Endothelial cell of umbilical vein (primary cell): ENCODE measurements around the gene IGF2R. TPM values are rescaled to one million over a fixed set of nuclear protein-coding genes. Genes with fewer than 3 reads are reported as not detected.

Experiments
- BruUV-seq: library from RNA; stranded (reverse); fragments of 400-500 nt; replicated peaks from 2 replicates; lab custom pipeline; 2021; lab: Mats Ljungman, UMichigan
- CTCF ChIA-PET: fragments of 300-600, 350-600 bp; sonication (Branson Sonifier 250); formaldehyde crosslinking; loops from one replicate; lab custom pipeline; 2021; ENCODE audit warnings: antibody characterized with exemption, inconsistent platforms; lab: Charles Lee
- POLR2A ChIA-PET: fragments of 300-600, 350-600 bp; sonication (Branson Sonifier 250); formaldehyde crosslinking; loops from one replicate; lab custom pipeline; 2021; ENCODE audit warnings: antibody characterized with exemption, inconsistent platforms; lab: Charles Lee
- DNase-seq: peaks from one replicate; pipeline ENCODE4 v3.0.0-alpha.2; 2011; ENCODE audit warnings: low read depth, low spot score
- FAIRE-seq: peaks from 2 replicates; lab custom pipeline; 2011; peaks lifted over from hg19 to GRCh38; lab: Jason Lieb, UNC
- H2AFZ ChIP-seq: 2 replicates; pipeline ENCODE4 v1.6.0; 2012; ENCODE audit warnings: low read depth, low read length, control low read depth, inconsistent platforms
- H3K27ac ChIP-seq: 2 replicates; pipeline ENCODE4 v1.5.1; 2011; ENCODE audit warnings: low read depth, mild to moderate bottlenecking, control low read depth, low read length, moderate library complexity; ENCODE audit not compliant: insufficient read depth
- H3K27me3 ChIP-seq, 2 experiments: 2 replicates each; pipeline versions ENCODE4 v1.6.0 to v1.6.1; 2011; ENCODE audit warnings: low read length in 2 of 2, mixed read lengths in 1 of 2; ENCODE audit not compliant: control insufficient read depth in 2 of 2, insufficient read depth in 2 of 2
- H3K36me3 ChIP-seq, 2 experiments: 2 replicates in 1 of 2; 3 replicates in 1 of 2; pipeline ENCODE4 v1.5.1; 2011; ENCODE audit warnings: low read length in 2 of 2, mild to moderate bottlenecking in 1 of 2, moderate library complexity in 1 of 2; ENCODE audit not compliant: control insufficient read depth in 2 of 2, insufficient read depth in 2 of 2; ENCODE audit errors: extremely low read depth in 1 of 2
- H3K4me1 ChIP-seq: 3 replicates; pipeline ENCODE4 v1.5.1; 2011; ENCODE audit warnings: mild to moderate bottlenecking, low read length; ENCODE audit not compliant: control insufficient read depth, insufficient read depth; ENCODE audit errors: extremely low read depth
- H3K4me2 ChIP-seq: 2 replicates; pipeline ENCODE4 v1.6.1; 2011; ENCODE audit warnings: low read length, control low read depth, mixed read lengths; ENCODE audit not compliant: insufficient read depth
- H3K4me3 ChIP-seq, 3 experiments: fragments of 200-600 bp in 1 of 3; sonication (generic), shearing (Covaris generic) in 1 of 3; replicated peaks in 1 of 3; 2 replicates each; pipeline ENCODE4 v1.5.1; 2011 to 2016; ENCODE audit warnings: control low read depth in 3 of 3, low read length in 3 of 3, mild to moderate bottlenecking in 2 of 3, inconsistent platforms in 1 of 3, low read depth in 1 of 3, moderate library complexity in 1 of 3; ENCODE audit not compliant: insufficient read depth in 1 of 3
- H3K79me2 ChIP-seq: 2 replicates; pipeline ENCODE4 v1.6.0; 2012; ENCODE audit warnings: low read length, inconsistent platforms; ENCODE audit not compliant: control insufficient read depth, insufficient read depth
- H3K9ac ChIP-seq: replicated peaks from 2 replicates; pipeline ENCODE3; 2011; ENCODE audit warnings: low read length, control low read depth; ENCODE audit not compliant: insufficient read depth; ENCODE audit errors: extremely low read depth
- H3K9me1 ChIP-seq: replicated peaks from 3 replicates; pipeline ENCODE4 v1.6.0; 2011; ENCODE audit warnings: mild to moderate bottlenecking, low read length; ENCODE audit not compliant: control insufficient read depth, insufficient read depth; ENCODE audit errors: extremely low read depth
- H3K9me3 ChIP-seq: replicated peaks from 2 replicates; pipeline ENCODE4 v1.5.1; 2012; ENCODE audit warnings: low read length, inconsistent platforms; ENCODE audit not compliant: control insufficient read depth, insufficient read depth
- H4K20me1 ChIP-seq: replicated peaks from 2 replicates; pipeline ENCODE3; 2011; ENCODE audit warnings: mild to moderate bottlenecking, low read length; ENCODE audit not compliant: control insufficient read depth, insufficient read depth; ENCODE audit errors: extremely low read depth
- CTCF ChIP-seq, 2 donors: IDR thresholded peaks; 1 replicate in 1 of 2; 2 replicates in 1 of 2; pipeline ENCODE4 v1.5.1; 2011; ENCODE audit warnings: low read length in 2 of 2, mild to moderate bottlenecking in 2 of 2, moderate library complexity in 2 of 2, control low read depth in 1 of 2, inconsistent platforms in 1 of 2, low read depth in 1 of 2; ENCODE audit not compliant: insufficient read depth in 1 of 2; ENCODE audit errors: extremely low read depth in 1 of 2
- EZH2 ChIP-seq: IDR thresholded peaks from 2 replicates; pipeline ENCODE4 v1.6.1; 2012; ENCODE audit warnings: borderline replicate concordance, low read depth, mild to moderate bottlenecking, moderate library complexity, low read length, inconsistent platforms; ENCODE audit not compliant: severe bottlenecking
- FOS ChIP-seq: IDR thresholded peaks from 2 replicates; pipeline ENCODE4 v1.6.1; 2011; ENCODE audit warnings: mild to moderate bottlenecking, low read length, moderate library complexity, borderline replicate concordance; ENCODE audit not compliant: insufficient read depth
- GATA2 ChIP-seq: IDR thresholded peaks from 2 replicates; pipeline ENCODE4 v1.7.0; 2011; ENCODE audit warnings: low read depth, mild to moderate bottlenecking, moderate library complexity, mixed read lengths, low read length; ENCODE audit not compliant: insufficient read length, insufficient read depth
- JUN ChIP-seq: IDR thresholded peaks from 2 replicates; pipeline ENCODE4 v1.6.1; 2011; ENCODE audit warnings: borderline replicate concordance, low read depth; ENCODE audit not compliant: insufficient read length, insufficient read depth
- MAX ChIP-seq: IDR thresholded peaks from 2 replicates; pipeline ENCODE4 v1.6.1; 2011; ENCODE audit not compliant: insufficient read depth, insufficient read length
- MYC ChIP-seq: IDR thresholded peaks from one replicate; pipeline ENCODE4 v1.6.1; 2011; ENCODE audit warnings: mild to moderate bottlenecking, low read depth, low read length
- POLR2A ChIP-seq: IDR thresholded peaks from 2 replicates; pipeline ENCODE4 v1.6.1; 2012; ENCODE audit warnings: low read depth, mild to moderate bottlenecking, control low read depth, low read length
- POLR2AphosphoS5 ChIP-seq: IDR thresholded peaks from 2 replicates; pipeline ENCODE4 v1.6.1; 2012; ENCODE audit warnings: low read depth, mild to moderate bottlenecking, control low read depth, low read length, moderate library complexity; ENCODE audit not compliant: insufficient read depth
- dilution Hi-C: fragments of 300-500 bp; cut with MboI; formaldehyde crosslinking; loops from one replicate; pipeline ENCODE4 v1.15.0; 2019; ENCODE audit warnings: low sequenced_read_pairs; ENCODE audit not compliant: extremely low pct_ligation_motif_present
- intact Hi-C: fragments of 100-400 bp; cut with micrococcal nuclease; formaldehyde crosslinking; loops from one replicate; pipeline ENCODE4 v1.10.0; 2022
- polyA plus RNA-seq, 4 experiments: library from polyadenylated mRNA; depleted of rRNA in 3 of 4; stranded (reverse) in 3 of 4; unstranded in 1 of 4; fragments of >200 nt; gene quantifications; 2 replicates each; pipeline versions ENCODE4 v1.2.1 to v1.2.3, GENCODE V29; 2011 to 2012; ENCODE audit warnings: missing spikeins in 1 of 4
- total RNA-seq: library from RNA; stranded (reverse); gene quantifications from 2 replicates; pipeline ENCODE4 v1.2.3, GENCODE V29; 2021

IGF2R gene
- total and polyA plus RNA-seq, 2 donors (not counting 3 experiments of a cell fraction or from before 2014, with no cell fraction given): 16.3 to 60.2 TPM

- no TSS peak for BruUV-seq
- no peaks in the 10 kb centered on the region for H3K27me3 ChIP-seq
- no peak overlapping the region for H3K9ac ChIP-seq
- dilution Hi-C loops (no loop called here), intact Hi-C loops (no loop called here)
- H3K4me3 ChIP-seq: no peak overlapping the region
- DNase-seq (no peak), FAIRE-seq (no peak)
- TF ChIP-seq FOS (no peak), JUN (no peak), GATA2 (no peak), MYC (no peak), MAX (no peak), POLR2A (no peak), POLR2AphosphoS5 (no peak), CTCF (IDR thresholded peaks at IDR 0.05; ENCODE audit: extremely low read depth in 1 of 2, insufficient read depth in 1 of 2, low read depth in 1 of 2, low read length in 2 of 2) (no peak), EZH2 (no peak)
- H3K36me3 ChIP-seq: no peaks in the 10 kb centered on the region
- H2AFZ ChIP-seq: no peak overlapping the region
- H3K4me2 ChIP-seq: no peak overlapping the region
- ChIA-PET POLR2A (no interaction called here), CTCF (interaction anchor here (2.4 kb wide), 1 partner anchor 80 kb away, joined by 10 read pairs; no protein-coding TSS in a partner anchor)
- no peaks in the 10 kb centered on the region for H3K9me1 ChIP-seq
- no peaks in the 10 kb centered on the region for H3K9me3 ChIP-seq
- H4K20me1 ChIP-seq: no peaks in the 10 kb centered on the region
- no peak overlapping the region for H3K27ac ChIP-seq
- H3K79me2 ChIP-seq: no peaks in the 10 kb centered on the region
- H3K4me1 ChIP-seq: no peaks in the 10 kb centered on the region
Observed at GRCh38 chr6:159943101-159943632, 25.7 kb upstream of the IGF2R start.
